ACHN (cell line): Measurements from ENCODE around the gene LNX1.
"Not testable (repeated sequence)": the region's sequence is repeated elsewhere in the genome, so short reads cannot be mapped to it uniquely, and the experiment has no call there.

ENCODE experiments used
- DNase-seq: peaks from one replicate; pipeline ENCODE4 v3.0.0-alpha.2; 2015
- in situ Hi-C: cut with HindIII; loops from 2 replicates; pipeline ENCODE4 v1.10.0; 2017; ENCODE audit warnings: low sequenced_read_pairs, low pct_ligation_motif_present, low pct_unique_long_range_greater_than_20kb

Gene LNX1

GRCh38 chr4:53453385-53453784 lies 137.9 kb downstream of the LNX1 start:
- in situ Hi-C loops: no loop called here
- no peak for DNase-seq

DNA sequence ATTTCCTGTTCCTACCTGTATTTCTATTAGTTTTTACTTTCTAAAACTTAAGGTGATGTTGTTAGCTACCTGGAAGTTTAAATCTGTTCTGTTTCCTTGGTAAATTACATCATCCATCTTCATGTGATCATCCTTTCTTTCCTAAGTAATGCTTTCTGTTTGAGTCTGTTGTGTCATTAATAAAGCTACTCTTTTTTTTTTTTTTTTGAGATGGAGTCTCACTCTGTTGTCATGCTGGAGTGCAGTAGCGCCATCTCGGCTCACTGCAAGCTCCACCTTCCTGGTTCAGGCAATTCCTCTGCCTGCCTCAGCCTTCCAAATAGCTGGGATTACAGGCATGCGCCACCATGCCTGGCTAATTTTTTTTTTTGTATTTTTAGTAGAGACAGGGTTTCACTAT lies 140.5 kb downstream of the LNX1 start:
- DNase-seq: no peak
- in situ Hi-C loops: no loop called here

- no peak for DNase-seq
- in situ Hi-C loops: no loop called here
Observed at GRCh38 chr4:53444954-53445353, 146.3 kb downstream of the LNX1 start.

- in situ Hi-C loops: no loop called here
- DNase-seq: no peak
Observed at GRCh38 chr4:53441564-53441963, 149.7 kb downstream of the LNX1 start.

- in situ Hi-C loops: no loop called here
- no peak for DNase-seq
Observed at GRCh38 chr4:53436251-53436650, 155.0 kb downstream of the LNX1 start.

- no peak for DNase-seq
- in situ Hi-C loops: no loop called here
Observed at GRCh38 chr4:53432528-53433424, 158.5 kb downstream of the LNX1 start.

DNA sequence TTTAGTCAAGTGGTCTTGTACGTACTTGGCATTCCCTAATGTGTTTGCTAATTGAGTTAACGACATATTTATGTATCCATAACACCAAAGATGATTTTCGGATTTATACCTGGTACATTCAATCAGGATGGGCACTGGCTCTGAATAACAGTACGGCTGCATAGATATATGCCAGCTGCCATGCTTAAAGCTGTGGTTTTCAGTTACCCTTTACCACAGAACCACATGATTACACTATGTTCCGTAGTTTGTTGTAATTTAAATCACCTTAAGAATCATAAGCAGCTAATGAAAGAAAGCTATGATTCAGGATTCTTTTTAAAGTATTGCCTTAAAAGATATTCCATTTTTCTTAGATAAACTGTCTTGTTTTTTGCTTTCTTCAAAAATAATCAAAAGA lies 160.2 kb downstream of the LNX1 start:
- no peak for DNase-seq
- in situ Hi-C loops: no loop called here

- in situ Hi-C loops: no loop called here
- DNase-seq: no peak
Observed at GRCh38 chr4:53427366-53427765, 163.9 kb downstream of the LNX1 start.

DNA sequence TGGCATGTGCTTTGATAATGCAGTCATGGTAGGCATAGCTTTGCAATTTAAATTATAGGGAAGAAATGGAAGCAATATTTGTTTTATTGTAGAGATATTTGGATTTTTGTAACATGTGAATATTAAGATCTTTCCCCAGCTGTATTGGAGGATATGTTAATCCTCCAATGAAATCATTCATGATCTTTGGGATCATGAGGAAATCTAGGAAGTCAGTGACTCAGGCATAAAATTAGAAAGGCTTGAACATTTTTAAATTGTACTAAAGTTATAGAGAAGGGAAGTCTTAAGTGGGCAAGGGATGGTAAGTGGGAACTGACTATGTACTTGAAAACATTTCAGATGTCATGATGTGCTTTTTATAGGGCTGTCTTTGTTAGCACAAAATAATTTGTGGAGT lies 167.0 kb downstream of the LNX1 start:
- in situ Hi-C loops: no loop called here
- no peak for DNase-seq

GRCh38 chr4:53422367-53422766 lies 168.9 kb downstream of the LNX1 start:
- DNase-seq: no peak
- in situ Hi-C loops: no loop called here

GRCh38 chr4:53421791-53422190 lies 169.5 kb downstream of the LNX1 start:
- DNase-seq: no peak
- in situ Hi-C loops: no loop called here

DNA sequence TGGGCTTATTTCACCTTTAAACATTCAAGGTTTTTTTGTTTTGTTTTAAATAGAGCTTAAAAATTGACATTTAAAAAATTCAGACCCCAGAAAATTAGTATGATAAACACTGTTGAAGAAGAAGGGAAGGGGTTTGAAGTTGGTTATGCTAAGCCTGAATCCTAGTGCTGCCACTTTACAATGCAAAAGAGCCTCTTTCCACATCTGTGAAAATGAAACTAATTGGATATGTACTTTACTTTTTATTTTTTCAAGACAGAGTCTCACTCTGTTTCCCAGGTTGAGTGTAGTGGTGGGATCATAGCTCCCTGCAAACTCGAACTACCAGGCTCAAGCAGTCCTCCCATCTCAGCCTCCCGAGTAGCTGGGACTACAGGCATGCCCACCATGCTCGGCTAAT lies 172.1 kb downstream of the LNX1 start:
- in situ Hi-C loops: no loop called here
- DNase-seq: no peak

DNA sequence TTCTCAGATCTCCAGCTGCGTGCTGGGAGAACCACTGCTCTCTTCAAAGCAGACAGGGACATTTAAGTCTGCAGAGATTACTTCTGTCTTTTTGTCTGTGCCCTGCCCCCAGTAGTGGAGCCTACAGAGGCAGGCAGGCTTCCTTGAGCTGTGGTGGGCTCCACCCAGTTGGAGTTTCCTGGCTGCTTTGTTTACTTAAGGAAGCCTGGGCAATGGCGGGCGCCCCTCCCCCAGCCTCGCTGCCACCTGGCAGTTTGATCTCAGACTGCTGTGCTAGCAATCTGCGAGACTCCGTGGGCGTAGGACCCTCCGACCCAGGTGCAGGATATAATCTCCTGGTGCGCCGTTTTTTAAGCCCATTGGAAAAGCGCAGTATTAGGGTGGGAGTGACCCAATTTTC lies 181.8 kb downstream of the LNX1 start:
- in situ Hi-C loops: not testable (repeated sequence)

More for the DNA sequence above, 181.8 kb downstream of the LNX1 start:
- DNase-seq: not testable (repeated sequence)
